DOHH2 (cell line): Measurements from ENCODE around the gene KCNIP4.

Source experiments
- EZH2phosphoT487 ChIP-seq: fragments of 200-600 bp; sonication (generic); IDR thresholded peaks from 2 replicates; pipeline ENCODE4 v1.6.1; 2017; ENCODE audit warnings: borderline replicate concordance, mild to moderate bottlenecking, antibody characterized with exemption, low read length, moderate library complexity, mixed read lengths
- TF ChIP-seq, protein P1 (sequence below): fragments of 200-600 bp; sonication (generic); IDR thresholded peaks from one replicate; pipeline ENCODE4 v1.5.1; 2014; ENCODE audit warnings: antibody characterized with exemption, mild to moderate bottlenecking, low read depth, low read length; ENCODE audit not compliant: poor library complexity, severe bottlenecking

- TF ChIP-seq, protein P1, sequence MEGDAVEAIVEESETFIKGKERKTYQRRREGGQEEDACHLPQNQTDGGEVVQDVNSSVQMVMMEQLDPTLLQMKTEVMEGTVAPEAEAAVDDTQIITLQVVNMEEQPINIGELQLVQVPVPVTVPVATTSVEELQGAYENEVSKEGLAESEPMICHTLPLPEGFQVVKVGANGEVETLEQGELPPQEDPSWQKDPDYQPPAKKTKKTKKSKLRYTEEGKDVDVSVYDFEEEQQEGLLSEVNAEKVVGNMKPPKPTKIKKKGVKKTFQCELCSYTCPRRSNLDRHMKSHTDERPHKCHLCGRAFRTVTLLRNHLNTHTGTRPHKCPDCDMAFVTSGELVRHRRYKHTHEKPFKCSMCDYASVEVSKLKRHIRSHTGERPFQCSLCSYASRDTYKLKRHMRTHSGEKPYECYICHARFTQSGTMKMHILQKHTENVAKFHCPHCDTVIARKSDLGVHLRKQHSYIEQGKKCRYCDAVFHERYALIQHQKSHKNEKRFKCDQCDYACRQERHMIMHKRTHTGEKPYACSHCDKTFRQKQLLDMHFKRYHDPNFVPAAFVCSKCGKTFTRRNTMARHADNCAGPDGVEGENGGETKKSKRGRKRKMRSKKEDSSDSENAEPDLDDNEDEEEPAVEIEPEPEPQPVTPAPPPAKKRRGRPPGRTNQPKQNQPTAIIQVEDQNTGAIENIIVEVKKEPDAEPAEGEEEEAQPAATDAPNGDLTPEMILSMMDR, result no peak
- no peak for TF ChIP-seq EZH2phosphoT487
These were observed 628.5 kb downstream of the KCNIP4 start for GRCh38 chr4:21320034-21320433.
